ENCODE measurements around the gene WFDC10A. TPM values are rescaled to one million over a fixed set of nuclear protein-coding genes. Genes with fewer than 3 reads are reported as not detected.

The WFDC10A gene
- total and polyA plus RNA-seq, 9 of the 15 experiments (the other 6 are each of a cell fraction or from before 2014, with no cell fraction given), result not detected

GRCh38 chr20:45611054-45611453 is 18.5 kb upstream of the WFDC10A start:
- Histone ChIP-seq H2AFZ (ENCODE audit: low read depth, low read length) (peak overlapping the region; percentile 35; the same call in 1 of the 2 replicates), H3K27me3 (ENCODE audit: control insufficient read depth in 2 of 2, insufficient read depth in 2 of 2, low read length in 2 of 2) (no peaks in the 10 kb centered on the region), H3K4me3 (no peak overlapping the region), H3K36me3 (ENCODE audit: control insufficient read depth, insufficient read depth, low read length) (no peaks in the 10 kb centered on the region), H3K9me1 (ENCODE audit: control insufficient read depth, insufficient read depth, low read length) (no peaks in the 10 kb centered on the region), H4K20me1 (replicated peaks; ENCODE audit: control insufficient read depth, insufficient read depth, low read length) (no peaks in the 10 kb centered on the region), H3K27ac (ENCODE audit: extremely low read depth, low read depth, low read length) (no peak overlapping the region), H3K9me3 (replicated peaks; ENCODE audit: control insufficient read depth, insufficient read depth, low read depth, low read length) (no peaks in the 10 kb centered on the region), H3K4me1 (replicated peaks in 1 of 2; ENCODE audit: control insufficient read depth in 2 of 2, insufficient read depth in 2 of 2, low read length in 2 of 2) (no peaks in the 10 kb centered on the region; a peak in 1 of 5 replicates), H3K9ac (ENCODE audit: insufficient read depth in 1 of 2, low read depth in 2 of 2, low read length in 2 of 2) (no peak overlapping the region), H3K4me2 (ENCODE audit: insufficient read depth, low read length) (no peak overlapping the region), H3K79me2 (ENCODE audit: control insufficient read depth, insufficient read depth, low read length) (no peaks in the 10 kb centered on the region)
- BruUV-seq (replicated peaks), result no TSS peak
- 2% methylated on average over 4 of the region's 4 CpGs for WGBS (ENCODE audit: insufficient coverage, low coverage, missing lambda C conversion rate)
- in situ Hi-C loops (cut with MboI) (no loop called here), intact Hi-C loops (cut with micrococcal nuclease) (no loop called here)
- peak in 2 of 4 experiments; percentile 41 to 42 for DNase-seq (ENCODE audit: extremely low read depth in 1 of 4, low spot score in 3 of 4)
- FAIRE-seq, result peak; percentile 67
- ATAC-seq, result peak; percentile 52; the same call in 2 of the 3 replicates
- ChIA-PET CTCF (ENCODE audit: low intra/inter-chr PET ratio) (no interaction called here), POLR2A (no interaction called here)
- TF ChIP-seq ZNF274 (IDR thresholded peaks at IDR 0.05; ENCODE audit: borderline replicate concordance, low read depth, low read length) (no peak), ESRRA (IDR thresholded peaks at IDR 0.05; ENCODE audit: borderline replicate concordance, low read depth) (no peak), U2AF2 (optimal IDR thresholded peaks at IDR 0.05; ENCODE audit: low read depth, low read length) (no peak), GABPA (tag; conservative IDR thresholded peaks at IDR 0.05; ENCODE audit: low read depth) (peak; percentile 75), SMARCE1 (IDR thresholded peaks at IDR 0.05) (no peak), GTF2B (IDR thresholded peaks at IDR 0.05; ENCODE audit: extremely low read depth, insufficient read length) (no peak), CCAR2 (IDR thresholded peaks at IDR 0.05; ENCODE audit: low read depth, low read length) (no peak), MTA3 (IDR thresholded peaks at IDR 0.05; ENCODE audit: borderline replicate concordance) (no peak), DACH1 (IDR thresholded peaks at IDR 0.05; ENCODE audit: partially characterized antibody) (no peak), RNF2 (IDR thresholded peaks at IDR 0.05) (peak; percentile 46; the same call in 1 of the 2 replicates), ZNF140 (CRISPR knock-in tag; IDR thresholded peaks at IDR 0.05) (no peak), EGR1 (conservative IDR thresholded peaks at IDR 0.05) (peak; percentile 88), PRDM10 (IDR thresholded peaks at IDR 0.05; ENCODE audit: partially characterized antibody) (peak; percentile 19), VEZF1 (CRISPR knock-in tag; IDR thresholded peaks at IDR 0.05) (peak; percentile 77), ADNP (tag; IDR thresholded peaks at IDR 0.05) (no peak), ATF2 (CRISPR knock-in tag; IDR thresholded peaks at IDR 0.05) (no peak), MECOM (CRISPR knock-in tag; IDR thresholded peaks at IDR 0.05) (no peak)

All from K562 (cell line).